Hepatocyte (in vitro differentiated cells): ENCODE results near the gene HAS3.

ENCODE experiments used
- EZH2 ChIP-seq: fragments of 200-600 bp; sonication (generic); IDR thresholded peaks from 2 replicates; pipeline ENCODE4 v1.6.1; 2016; ENCODE audit warnings: antibody characterized with exemption, mild to moderate bottlenecking, borderline replicate concordance
- TF ChIP-seq, protein P1 (sequence below): fragments of 200-600 bp; sonication (generic); IDR thresholded peaks from 2 replicates; pipeline ENCODE4 v1.5.1; 2016; ENCODE audit warnings: antibody characterized with exemption, mild to moderate bottlenecking; ENCODE audit not compliant: poor library complexity

DNA sequence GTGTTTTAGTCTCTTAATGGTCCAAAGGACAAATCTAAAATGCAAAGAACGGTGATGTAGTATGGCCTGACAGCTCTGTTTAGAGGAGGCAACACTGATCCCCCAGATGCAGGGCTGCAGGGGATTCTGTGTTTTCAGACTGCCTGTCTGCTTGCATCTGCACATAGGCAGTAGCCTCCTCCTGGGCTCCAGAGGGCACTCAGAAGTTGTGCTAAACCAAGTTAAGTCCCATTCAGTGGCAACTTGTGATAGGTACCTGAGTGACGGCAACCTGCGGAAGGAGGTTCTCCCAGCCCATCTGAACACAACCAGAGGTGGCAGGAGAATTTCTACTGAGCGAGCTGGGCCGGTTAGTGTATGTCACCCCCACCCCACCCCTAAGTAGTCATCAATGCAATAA is 9.9 kb downstream of the HAS3 start:
- TF ChIP-seq, protein P1, sequence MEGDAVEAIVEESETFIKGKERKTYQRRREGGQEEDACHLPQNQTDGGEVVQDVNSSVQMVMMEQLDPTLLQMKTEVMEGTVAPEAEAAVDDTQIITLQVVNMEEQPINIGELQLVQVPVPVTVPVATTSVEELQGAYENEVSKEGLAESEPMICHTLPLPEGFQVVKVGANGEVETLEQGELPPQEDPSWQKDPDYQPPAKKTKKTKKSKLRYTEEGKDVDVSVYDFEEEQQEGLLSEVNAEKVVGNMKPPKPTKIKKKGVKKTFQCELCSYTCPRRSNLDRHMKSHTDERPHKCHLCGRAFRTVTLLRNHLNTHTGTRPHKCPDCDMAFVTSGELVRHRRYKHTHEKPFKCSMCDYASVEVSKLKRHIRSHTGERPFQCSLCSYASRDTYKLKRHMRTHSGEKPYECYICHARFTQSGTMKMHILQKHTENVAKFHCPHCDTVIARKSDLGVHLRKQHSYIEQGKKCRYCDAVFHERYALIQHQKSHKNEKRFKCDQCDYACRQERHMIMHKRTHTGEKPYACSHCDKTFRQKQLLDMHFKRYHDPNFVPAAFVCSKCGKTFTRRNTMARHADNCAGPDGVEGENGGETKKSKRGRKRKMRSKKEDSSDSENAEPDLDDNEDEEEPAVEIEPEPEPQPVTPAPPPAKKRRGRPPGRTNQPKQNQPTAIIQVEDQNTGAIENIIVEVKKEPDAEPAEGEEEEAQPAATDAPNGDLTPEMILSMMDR, result no peak
- TF ChIP-seq EZH2, result no peak
